NCI-H146 treated with DMSO at 0.1 percent for 48 hours (cell line): Measurements from ENCODE around the gene CKLF.
"Not testable (repeated sequence)": the region's sequence is repeated elsewhere in the genome, so short reads cannot be mapped to it uniquely, and the experiment has no call there.

Experiments used
- DNase-seq: peaks from one replicate; lab custom pipeline; 2025; ENCODE audit not compliant: unreplicated experiment; lab: John Stamatoyannopoulos, UW

Gene CKLF

DNA sequence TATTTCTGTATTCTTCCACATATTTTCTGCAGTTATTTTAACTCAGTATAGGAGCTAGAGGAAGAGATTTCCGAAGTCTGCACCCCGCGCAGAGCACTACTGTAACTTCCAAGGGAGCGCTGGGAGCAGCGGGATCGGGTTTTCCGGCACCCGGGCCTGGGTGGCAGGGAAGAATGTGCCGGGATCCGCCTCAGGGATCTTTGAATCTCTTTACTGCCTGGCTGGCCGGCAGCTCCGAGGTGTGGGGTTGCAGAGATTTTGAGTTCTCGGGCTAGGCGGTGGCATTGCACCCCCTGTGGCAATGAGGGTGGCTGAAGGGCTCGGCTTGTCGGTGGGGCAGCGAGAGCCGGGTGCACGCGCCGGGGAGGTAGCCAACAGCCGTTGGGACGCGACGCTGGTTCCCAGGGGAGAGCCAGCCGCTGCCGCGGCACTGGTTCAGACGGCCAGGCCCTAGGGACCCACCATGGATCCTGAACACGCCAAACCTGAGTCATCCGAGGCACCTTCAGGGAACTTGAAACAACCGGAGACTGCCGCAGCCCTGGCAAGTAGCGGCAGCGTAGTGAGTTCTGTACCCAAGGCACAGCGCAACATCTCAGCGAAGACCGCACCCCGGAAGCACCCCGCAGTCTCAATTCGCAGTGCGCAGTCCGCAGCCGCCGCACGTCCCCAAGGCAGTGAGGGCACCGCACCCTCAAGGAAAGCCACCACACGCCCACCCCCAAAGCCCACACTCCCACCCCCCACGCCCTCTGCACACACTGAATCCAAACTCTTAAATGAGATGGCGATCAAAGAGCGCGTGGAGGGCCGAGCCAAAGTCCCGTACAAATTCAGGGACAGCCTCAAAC is 13.9 kb downstream of the CKLF start, which contains the start of gene CMTM1:
Gene CMTM1 (plus strand): TSS at position 389 of the 851 bp plus-strand sequence. CDS start 75 bp downstream, at position 464.
- no peak for DNase-seq

DNA sequence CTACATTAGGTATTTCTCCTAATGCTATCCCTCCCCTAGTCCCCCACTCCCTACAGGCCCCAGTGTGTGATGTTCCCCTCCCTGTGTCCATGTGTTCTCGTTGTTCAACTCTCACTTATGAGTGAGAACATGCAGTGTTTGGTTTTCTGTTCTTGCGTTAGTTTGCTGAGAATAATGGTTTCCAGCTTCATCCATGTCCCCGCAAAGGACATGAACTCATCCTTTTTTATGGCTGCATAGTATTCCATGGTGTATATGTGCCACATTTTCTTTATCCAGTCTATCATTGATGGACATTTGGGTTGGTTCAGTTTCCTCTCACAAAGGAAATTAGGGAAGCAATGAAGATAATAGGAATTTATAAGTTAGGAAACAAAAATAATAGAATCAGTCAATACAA is 14.9 kb downstream of the CKLF start:
- not testable (repeated sequence) for DNase-seq

DNA sequence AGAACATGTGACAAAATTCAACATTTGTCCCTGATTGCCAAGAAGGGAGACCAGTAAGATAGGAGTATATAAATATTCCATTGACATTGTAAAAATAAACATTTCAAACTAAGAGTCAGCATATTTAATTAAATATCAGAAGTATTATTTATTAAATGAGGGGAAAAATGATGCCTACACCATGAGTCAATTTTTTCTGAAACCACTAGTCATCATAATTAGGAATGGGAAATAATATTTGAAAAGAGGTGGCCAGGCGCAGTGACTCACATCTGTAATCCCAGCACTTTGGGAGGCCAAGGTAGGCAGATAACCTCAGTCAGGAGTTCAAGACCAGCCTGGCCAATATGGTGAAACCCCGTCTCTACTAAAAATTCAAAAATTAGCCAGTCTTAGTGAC is 16.0 kb downstream of the CKLF start:
- DNase-seq = no peak

DNA sequence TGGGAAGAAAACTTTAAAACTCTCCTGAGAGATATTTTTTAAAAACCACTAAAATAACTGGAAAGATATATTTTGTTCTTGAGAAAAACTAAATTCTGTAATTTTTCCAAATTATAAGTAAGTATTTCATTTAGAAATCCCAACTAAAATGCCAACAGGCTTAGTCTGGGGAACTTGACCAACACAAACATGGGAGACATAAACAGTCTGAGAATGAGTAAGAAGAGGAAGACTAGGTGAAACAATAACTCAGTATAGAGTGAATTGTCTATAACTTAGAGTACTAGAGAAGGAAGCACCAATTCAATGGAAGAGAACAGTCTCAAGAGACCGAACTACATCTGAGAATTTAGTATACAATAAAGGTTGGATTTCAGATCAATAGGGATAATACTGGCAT is 16.8 kb downstream of the CKLF start:
- no peak for DNase-seq

DNA sequence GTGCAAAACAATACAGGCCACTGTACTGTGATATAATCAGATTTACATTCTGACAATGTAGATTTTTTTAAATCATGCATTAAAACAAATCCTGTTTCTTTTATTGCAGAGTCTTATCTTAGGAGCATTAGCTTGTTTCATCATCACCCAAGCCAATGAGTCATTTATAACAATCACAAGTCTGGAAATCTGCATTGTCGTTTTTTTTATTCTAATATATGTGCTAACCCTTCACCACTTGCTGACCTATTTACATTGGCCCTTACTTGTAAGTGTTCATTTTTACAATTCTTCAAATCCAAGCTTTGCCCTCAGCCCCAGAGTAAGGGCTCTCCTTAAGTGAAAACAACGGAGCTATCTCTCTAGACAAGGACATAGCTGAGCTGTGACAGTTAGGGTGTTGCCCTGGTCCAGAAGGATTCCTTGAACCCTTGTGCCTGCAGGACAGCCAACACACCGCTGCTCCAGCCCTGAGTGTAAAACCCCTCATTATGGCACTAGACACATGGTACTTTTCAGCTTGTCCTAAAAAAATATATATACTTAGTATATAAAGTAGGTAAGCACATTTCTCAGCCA is 17.5 kb downstream of the CKLF start:
- DNase-seq = no peak

DNA sequence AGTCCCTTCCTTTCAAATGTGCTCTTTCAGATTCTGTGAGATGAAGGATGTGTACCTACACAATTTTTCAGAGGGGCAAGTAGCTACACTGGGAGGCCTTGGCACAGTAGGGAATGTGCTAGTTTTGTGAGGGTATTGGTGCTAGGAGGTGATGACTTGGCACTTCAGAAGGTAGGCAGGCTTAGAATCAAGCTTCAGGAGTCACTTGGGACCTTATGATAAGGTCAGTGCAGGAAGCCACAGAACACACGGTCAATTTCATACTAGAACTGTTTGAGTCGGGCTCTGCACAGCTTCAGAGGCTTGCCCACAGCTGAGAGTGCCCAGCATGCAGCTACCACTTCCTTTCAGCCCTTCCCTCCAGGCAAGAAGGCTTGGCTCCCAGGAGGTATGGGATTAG is 20.0 kb downstream of the CKLF start:
- no peak for DNase-seq

DNA sequence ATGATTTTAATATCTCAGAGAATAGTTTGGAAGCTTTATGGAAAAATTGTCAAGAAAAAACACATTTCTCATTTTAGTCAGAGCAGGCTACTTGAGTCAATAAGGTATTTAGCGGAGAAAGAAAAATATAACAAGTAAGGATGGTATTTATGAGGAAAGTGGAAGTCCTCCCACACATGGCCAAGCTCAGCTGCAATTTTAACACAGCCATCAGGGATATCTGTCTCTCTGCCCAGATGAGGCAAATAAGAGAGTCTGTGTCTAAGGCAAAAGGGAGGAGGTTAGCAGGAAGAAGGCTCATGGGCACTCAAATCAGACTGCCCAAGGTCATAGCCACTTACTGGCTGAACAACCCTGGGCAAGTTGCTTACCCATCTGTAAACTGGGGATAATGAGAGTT is 21.7 kb downstream of the CKLF start:
- no peak for DNase-seq

DNA sequence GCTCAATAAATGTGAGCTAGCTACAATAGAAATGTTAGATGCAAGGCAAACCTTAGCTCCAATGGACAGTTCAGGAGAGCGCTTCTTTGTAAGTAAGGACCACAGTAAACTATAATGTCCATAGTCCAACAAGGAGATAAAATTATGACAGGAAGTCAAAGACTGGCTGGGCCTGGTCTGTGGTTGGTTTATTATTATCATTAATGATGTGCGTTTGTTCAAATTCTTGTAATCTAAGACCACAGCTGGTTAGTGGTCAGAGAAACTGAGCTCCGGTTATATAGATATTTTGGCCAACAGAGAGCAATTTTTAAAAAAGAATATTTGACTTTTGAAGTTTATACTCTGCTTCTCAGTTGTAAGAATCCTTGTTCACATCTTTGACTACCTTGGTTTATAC is 22.2 kb downstream of the CKLF start:
- DNase-seq = no peak

DNA sequence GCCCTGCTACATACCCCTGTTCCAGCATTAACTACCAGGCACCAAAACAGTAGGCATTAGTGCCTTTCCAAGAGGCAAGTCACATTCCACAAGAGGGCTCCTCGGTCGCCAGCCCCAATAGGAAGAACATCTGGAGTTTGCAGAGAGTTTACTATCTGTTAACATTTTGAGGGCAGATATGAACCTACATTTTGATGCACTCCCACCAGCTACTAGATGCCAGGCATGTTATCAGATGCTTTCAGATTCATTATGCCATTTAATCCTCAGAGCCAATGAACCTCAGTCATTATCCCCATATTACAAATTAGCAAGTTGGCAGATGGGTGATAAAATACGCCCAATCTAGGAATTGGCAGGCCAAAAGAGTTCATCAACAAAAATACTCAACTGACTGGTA is 22.7 kb downstream of the CKLF start:
- DNase-seq = no peak

DNA sequence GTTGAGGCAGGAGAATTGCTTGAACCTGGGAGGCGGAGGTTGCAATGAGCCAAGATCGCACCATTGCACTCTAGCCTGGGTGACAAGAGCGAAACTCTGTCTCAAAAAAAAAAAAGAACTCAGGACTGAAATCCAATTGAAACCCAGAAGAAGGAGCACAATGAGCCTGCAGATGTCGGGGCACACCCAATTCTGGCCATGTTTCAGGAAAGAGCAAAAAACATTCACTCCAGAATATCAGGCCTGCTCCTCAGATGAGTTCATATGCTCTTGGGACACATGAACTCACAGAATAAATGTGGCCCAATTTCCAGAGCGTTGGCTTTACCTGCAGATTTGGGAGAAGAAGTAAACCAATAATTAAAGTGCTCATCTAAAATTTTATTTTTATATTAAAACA is 23.9 kb downstream of the CKLF start:
- DNase-seq = no peak

DNA sequence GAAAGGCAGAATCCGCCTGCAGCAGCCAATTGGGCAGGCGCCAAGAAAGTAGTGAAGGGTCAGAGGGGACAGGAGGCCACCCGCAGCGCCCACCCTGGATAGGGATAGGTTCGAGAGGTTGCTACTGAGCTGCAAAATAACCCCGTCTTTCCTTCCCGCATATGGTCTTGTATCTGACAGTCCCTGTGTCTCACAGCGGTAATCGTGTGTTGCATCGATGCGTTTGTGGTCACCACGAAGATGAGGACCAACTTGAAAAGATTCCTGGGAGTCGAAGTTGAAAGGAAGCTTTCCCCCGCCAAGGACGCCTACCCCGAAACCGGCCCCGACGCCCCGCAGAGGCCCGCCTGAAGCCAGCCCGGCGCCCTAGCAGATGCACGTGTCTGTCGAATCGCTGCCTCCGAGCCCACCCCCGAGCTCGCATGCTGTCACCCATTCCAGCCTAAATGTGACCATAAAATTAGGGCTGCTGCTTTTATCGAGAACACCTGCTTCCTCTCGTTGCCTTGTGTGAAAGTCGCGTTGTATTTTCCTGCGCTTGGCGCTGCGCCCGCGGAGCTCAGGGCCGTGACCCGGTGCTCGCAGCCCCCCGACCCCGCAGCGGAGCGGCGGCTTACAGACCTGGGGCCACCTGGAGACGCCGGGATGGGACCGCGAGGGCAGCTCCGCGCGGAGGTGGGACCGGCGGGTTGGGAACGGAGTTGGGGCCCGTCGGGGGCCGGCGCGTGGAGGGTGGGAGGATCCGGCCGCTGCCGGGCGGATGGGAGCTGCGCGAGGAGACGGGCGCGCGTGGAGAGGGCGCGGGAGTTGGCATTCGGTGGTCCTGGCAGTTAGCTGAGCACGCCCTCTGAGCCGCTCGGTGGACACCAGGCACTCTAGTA is 26.5 kb downstream of the CKLF start, which contains the start of gene CMTM2:
Gene CMTM2 (plus strand): TSS at position 813 of the 881 bp plus-strand sequence. CDS start 145 bp downstream, outside the sequence.
- DNase-seq = no peak

DNA sequence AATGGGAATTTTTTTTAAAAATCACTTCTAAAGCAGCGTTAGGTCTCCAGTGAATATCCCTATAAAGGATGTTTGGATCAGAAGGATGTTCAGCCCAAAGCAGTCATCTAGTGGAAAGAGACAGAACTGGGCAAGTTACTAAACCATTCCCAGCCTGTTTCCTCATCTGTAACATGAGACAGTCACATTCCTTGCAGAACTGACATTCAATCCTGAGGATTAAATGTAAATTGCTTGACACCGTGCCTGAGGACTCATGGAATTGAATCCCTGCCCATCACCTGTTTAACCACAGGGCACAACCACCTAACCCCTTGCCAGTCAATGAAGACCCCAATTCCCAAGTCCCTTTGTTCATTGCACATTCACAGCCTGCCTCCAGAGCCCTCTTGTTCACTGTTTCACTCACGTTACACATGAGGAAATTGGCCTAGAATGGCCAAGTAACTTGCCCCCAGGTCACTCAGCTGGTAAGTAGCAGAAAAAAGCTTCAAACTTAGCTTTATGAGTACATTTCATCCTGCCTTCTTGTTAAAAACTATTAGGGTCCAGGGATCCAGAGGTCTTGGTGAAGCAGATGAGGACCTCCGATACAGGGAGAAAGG is 28.3 kb downstream of the CKLF start:
- DNase-seq = no peak

DNA sequence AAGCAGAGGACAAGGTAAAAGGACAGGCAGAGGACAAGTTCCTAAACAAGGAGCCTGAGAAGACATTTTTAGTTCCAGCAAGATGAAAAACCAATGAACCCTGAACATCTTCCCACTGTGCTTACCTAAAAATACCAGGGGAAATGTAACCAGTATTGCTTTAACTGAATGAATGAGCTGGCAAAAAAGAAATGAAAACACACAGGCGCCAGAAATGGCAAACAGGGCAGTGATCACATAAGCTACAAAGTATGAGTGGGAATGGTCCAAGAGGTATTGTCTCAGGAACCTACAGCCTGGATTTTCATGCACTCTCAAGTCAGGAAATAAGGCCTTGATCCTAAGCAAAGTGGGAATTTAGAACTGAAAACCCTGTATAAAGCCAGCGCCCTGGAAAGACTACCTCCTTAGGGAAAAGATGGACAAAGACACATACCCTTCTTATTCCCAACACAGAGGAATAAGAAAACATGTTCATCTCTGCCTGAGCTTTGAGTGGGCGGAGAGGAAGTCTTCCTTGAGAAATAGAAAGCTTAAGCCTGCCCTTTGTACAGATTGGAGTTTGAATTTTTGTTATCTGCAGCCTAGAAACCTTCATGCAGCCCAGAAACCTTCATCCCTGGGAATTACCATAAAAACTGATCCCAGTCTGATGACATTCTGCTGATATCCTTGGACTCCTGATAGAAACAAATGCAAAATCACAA is 29.0 kb downstream of the CKLF start:
- DNase-seq = no peak

DNA sequence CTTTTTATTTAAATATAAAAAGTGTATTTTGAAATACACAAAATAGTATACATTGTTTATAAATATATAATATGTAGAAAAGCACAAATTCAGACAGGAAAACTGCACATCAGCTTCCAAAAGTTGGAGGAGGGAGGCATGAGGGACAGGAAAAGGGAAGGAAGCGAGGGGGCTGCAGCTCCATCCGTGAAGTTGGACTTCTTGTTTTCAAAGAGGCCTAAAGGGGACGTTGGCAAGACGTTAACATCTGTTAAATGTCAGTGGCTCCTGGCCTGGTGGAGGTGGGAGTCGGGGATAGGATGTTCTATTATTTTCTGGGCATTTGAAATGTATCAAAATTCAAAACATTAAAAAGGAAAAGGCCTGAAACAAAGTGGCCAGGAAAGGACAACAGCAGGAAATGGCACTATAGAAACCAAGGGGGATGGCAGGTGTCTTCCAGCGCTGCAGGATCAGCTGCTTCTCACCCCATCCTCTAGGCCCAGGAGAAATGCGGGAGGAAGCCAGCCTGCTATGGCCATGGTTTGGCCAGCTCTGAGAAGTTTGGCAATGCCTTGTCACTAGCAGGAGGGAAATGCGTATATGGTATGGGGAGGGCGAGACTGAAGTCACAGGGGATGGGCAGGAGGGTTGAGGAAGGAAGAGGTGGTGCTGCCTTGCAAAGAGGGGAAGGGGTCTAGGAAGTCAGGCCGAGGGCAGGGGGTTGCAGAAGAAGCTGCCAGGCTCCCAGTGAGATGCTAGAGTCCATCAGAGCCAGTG is 33.3 kb downstream of the CKLF start:
- no peak for DNase-seq

DNA sequence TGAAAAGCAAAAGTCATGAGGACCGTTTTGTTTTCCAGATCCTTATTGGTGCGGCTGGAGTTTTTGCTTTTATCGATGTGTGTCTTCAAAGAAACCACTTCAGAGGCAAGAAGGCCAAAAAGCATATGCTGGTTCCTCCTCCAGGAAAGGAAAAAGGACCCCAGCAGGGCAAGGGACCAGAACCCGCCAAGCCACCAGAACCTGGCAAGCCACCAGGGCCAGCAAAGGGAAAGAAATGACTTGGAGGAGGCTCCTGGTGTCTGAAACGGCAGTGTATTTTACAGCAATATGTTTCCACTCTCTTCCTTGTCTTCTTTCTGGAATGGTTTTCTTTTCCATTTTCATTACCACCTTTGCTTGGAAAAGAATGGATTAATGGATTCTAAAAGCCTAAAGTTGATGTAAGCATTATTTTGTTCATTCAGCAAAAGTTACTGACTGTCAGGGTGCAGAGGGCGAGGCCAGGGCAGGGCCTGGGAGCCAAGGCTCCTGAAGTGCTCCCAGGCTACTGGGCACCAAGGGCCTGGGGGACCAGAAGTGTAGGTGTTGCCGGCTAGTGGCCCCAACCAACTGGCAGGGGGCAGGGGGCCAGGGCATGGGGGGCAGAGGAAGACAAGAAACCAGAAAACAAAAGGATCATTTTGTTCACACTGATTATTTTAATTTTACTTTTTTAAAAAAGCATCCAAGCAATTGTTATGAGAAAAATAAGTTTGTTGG is 35.7 kb downstream of the CKLF start:
- no peak for DNase-seq

DNA sequence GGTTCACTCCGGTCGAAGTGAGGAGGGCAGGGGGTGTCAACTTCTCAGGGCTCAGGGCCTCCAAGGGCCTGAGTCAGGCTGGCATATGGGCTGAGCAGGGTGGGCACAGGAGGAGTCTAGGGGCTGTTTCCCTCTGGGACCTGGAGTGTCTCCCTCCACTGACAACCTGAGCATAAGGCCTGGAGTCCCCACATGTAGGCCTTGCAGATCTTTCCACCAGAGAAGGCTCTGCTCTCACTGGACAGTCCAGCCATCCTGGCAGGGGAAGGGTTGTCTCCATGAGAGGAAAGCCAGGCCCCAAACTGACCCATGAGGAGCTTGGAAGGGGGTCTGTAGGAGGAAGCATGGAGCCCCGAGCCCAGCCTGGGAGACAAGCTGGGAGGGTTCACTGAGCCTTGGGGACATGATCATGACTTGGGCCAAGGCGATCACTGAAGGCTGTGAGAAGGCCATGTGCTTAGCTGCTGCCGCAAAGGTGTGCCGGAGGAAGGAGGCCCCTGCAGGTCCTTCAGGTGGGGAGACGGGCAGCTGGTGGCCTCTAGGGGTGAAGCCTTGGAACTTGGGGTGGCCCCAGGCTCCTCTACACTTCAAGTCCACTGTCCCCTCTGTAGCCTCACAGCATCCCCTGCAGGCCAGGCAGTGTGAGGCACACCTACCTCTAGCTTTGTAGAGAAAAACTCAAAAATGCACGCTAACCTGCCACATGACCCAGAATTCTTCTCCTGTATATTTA is 36.8 kb downstream of the CKLF start:
- no peak for DNase-seq

DNA sequence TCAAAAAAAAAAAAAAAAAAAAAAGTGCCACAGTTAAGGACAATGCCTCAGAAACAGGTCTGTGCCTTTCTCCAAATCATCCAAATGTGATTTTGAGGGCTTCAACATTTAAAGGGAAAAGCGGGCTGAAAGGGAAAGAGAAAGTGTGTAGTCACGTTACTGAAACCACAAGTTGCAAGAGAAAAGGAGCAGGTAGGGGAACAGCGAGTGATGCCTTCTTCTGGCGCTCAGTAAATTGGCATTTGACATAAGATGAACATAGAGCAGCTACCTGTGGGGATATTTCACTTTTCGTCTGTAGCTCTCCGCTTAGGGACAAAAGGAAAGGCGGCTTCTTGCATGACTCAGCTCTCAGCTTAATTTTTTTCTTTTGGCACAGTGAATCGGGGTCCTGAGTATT is 37.9 kb downstream of the CKLF start:
- DNase-seq = no peak

DNA sequence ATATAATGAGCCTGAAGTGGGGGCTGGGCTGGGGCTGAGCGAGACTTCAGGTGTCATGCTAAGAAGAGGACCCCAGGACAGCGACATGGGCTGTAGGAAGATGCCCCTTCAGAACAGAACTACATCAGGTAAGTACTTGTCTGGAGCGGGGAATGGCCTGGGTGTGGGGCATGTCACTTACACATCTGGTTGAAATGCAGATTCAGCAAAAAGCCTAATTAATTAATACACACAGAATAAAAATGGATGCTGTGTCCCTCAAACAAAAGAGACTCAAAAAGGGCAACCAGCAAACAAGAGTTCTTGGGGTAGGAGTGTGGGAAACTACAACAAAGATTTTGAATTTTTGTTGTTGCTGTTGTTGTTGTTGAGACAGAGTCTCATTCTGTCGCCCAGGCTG is 38.6 kb downstream of the CKLF start:
- no peak for DNase-seq

DNA sequence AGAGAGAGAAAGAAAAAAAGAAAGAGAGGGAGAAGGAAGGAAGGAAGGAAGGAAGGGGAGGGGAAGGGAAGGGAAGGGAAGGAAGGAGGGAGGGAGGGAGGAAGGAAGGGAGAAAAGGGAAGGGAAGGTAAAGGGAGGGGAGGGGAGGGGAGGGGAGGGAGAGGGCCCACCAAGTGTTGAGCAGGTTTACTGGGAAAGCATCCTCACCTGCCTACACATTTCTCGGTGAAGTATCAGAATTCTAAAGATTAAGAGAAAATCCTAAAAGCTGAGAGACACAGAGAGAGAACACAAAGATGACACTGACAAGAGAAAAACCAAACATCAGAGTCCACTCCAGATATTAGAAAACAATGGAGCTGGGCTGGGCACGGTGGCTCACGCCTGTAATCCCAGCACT is 39.9 kb downstream of the CKLF start:
- no peak for DNase-seq
